Right lobe of liver (tissue), 6 donors: ENCODE results near the gene RAET1G. TPM values are rescaled to one million over a fixed set of nuclear protein-coding genes. Genes with fewer than 3 reads are reported as not detected.
"Not testable (repeated sequence)": the region's sequence is repeated elsewhere in the genome, so short reads cannot be mapped to it uniquely, and the experiment has no call there.

Experiments
- ATAC-seq, 4 donors: fragments of 200-7000 bp; cut with Tn5 transposase; one replicate each; pipeline ENCODE4 v1.9.1; 2020; ENCODE audit warnings: mild to moderate bottlenecking in 4 of 4, moderate library complexity in 4 of 4
- DNase-seq, 3 donors: peaks; one replicate each; pipeline ENCODE4 v3.0.0-alpha.2; 2020
- H3K27ac ChIP-seq, 3 donors: fragments of 200-600 bp; one replicate each; pipeline ENCODE4 v1.8.0; 2022
- H3K27me3 ChIP-seq, 2 donors: fragments of 200-600 bp; one replicate each; pipeline ENCODE4 v1.8.0; 2022
- H3K36me3 ChIP-seq, 4 donors: fragments of 200-600 bp; sonication (generic) in 1 of 4; one replicate each; pipeline versions ENCODE4 v1.5.1 to v1.8.0; 2017 to 2022; ENCODE audit warnings: control low read depth in 1 of 4
- H3K4me1 ChIP-seq, 4 donors: fragments of 200-600 bp; sonication (generic) in 1 of 4; one replicate each; pipeline versions ENCODE4 v1.5.1 to v1.8.0; 2017 to 2022; ENCODE audit warnings: control low read depth in 1 of 4
- H3K4me3 ChIP-seq, 3 donors: fragments of 200-600 bp; one replicate each; pipeline ENCODE4 v1.8.0; 2022
- H3K9me3 ChIP-seq, 4 donors: fragments of 200-600 bp; sonication (generic) in 1 of 4; one replicate each; pipeline versions ENCODE4 v1.5.1 to v1.8.0; 2017 to 2022; ENCODE audit warnings: control low read depth in 1 of 4
- CTCF ChIP-seq, 4 donors: fragments of 200-600 bp in 3 of 4; fragments of 450-650 bp in 1 of 4; IDR thresholded peaks; one replicate each; pipeline versions ENCODE4 v1.5.1 to v1.8.0; 2016 to 2022; ENCODE audit warnings: antibody characterized with exemption in 4 of 4, mild to moderate bottlenecking in 2 of 4
- POLR2A ChIP-seq: fragments of 450-650 bp; IDR thresholded peaks from one replicate; pipeline ENCODE4 v1.6.1; 2017; ENCODE audit warnings: antibody characterized with exemption, mild to moderate bottlenecking
- WGBS: methylation state at CpG from one replicate; pipeline ENCODE4 v1.1.6; 2018; ENCODE audit warnings: low coverage, low lambda C conversion rate; ENCODE audit not compliant: insufficient coverage; ENCODE audit errors: missing lambda C conversion rate; 5-methylcytosine and 5-hydroxymethylcytosine counted together
- intact Hi-C, 2 donors: fragments of 100-400 bp; cut with DNase I; formaldehyde crosslinking; loops; one replicate each; pipeline versions ENCODE4 v1.11.2 to v1.14.1; 2022
- total RNA-seq, 6 experiments: library from RNA; depleted of rRNA in 2 of 6; stranded (reverse); fragments of >200 nt in 2 of 6; fragmentation: NEBNext Ultra II Directional in 3 of 6; extraction: Animal tissue kit (Norgen Biotek cat#: 25700) in 3 of 6; gene quantifications; one replicate each; pipeline versions ENCODE4 v1.1.0 to v1.2.4, GENCODE V29; 2016 to 2023
- donor health status: DM: no; HTN: yes; CAD: no.
- donor health status: DM: no; HTN: no; CAD: no.
- donor health status: DM: no; HTN: no; CAD: no.
- donor health status: DM: no; HTN: yes; CAD: no.
- donor health status: DM: no; HTN: yes; CAD: no.

The RAET1G gene
- total RNA-seq, 6 experiments from 2014 or later = not detected

- H3K36me3 ChIP-seq = no peaks in the 10 kb centered on the region
- no peak overlapping the region for H3K27ac ChIP-seq
- DNase-seq (peak in 1 of 3 donors; percentile 35), ATAC-seq (peak; percentile 29 to 39 (median 31))
- WGBS = 21% methylated on average over 6 of the region's 34 CpGs
- intact Hi-C loops = loop anchor here in 1 of 2 donors (5.0 kb wide), 1 partner anchor 83 kb away; no protein-coding TSS in a partner anchor
- TF ChIP-seq CTCF (IDR thresholded peaks at IDR 0.05) (no peak), POLR2A (no peak)
- H3K9me3 ChIP-seq = no peaks in the 10 kb centered on the region
- peaks cover 0 to 5% (median 0%) of the 10 kb centered on the region in 4 donors for H3K4me1 ChIP-seq
- peaks cover 0 to 4% of the 10 kb centered on the region in 2 donors for H3K27me3 ChIP-seq
- peak overlapping the region; percentile 44 to 60 (median 56) for H3K4me3 ChIP-seq
Measured at GRCh38 chr6:149925253-149925973, 2.5 kb upstream of the RAET1G start.

GRCh38 chr6:149924933-149925252, 2.0 kb upstream of the RAET1G start:
- intact Hi-C loops = loop anchor here (5.0 kb wide), 2 partner anchors 83 to 88 kb away; no protein-coding TSS in a partner anchor
- whole genome bisulfite sequencing = 48% methylated on average over 3 of the region's 4 CpGs
- no peak for ATAC-seq

GRCh38 chr6:149924206-149924932, 1.4 kb upstream of the RAET1G start:
- H3K9me3 ChIP-seq = no peaks in the 10 kb centered on the region
- H3K27me3 ChIP-seq = peaks cover 0 to 4% of the 10 kb centered on the region in 2 donors
- DNase-seq = no peak
- no peak overlapping the region for H3K4me3 ChIP-seq
- peaks cover 0 to 5% (median 0%) of the 10 kb centered on the region in 4 donors for H3K4me1 ChIP-seq
- ATAC-seq = no peak
- TF ChIP-seq POLR2A (no peak), CTCF (IDR thresholded peaks at IDR 0.05) (no peak)
- no peaks in the 10 kb centered on the region for H3K36me3 ChIP-seq
- 96% methylated on average over 5 of the region's 9 CpGs for WGBS
- intact Hi-C loops = loop anchor here in 1 of 2 donors (5.0 kb wide), 1 partner anchor 87 kb away; no protein-coding TSS in a partner anchor
- no peak overlapping the region for H3K27ac ChIP-seq

More at GRCh38 chr6:149924933-149925252, 2.0 kb upstream of the RAET1G start:
- H3K27me3 ChIP-seq = peaks cover 0 to 4% of the 10 kb centered on the region in 2 donors
- no peak overlapping the region for H3K4me3 ChIP-seq
- H3K27ac ChIP-seq = no peak overlapping the region
- H3K36me3 ChIP-seq = no peaks in the 10 kb centered on the region
- DNase-seq = no peak
- H3K4me1 ChIP-seq = peaks cover 0 to 5% (median 0%) of the 10 kb centered on the region in 4 donors
- no peak for TF ChIP-seq POLR2A
- H3K9me3 ChIP-seq = no peaks in the 10 kb centered on the region

- ATAC-seq = no peak
Measured at GRCh38 chr6:149923327-149923986, 536 bp upstream of the RAET1G start.

GRCh38 chr6:149922091-149922490, 830 bp downstream of the RAET1G start:
- ATAC-seq = not testable (repeated sequence)
- WGBS = 62% methylated on average over 4 of the region's 5 CpGs

More at GRCh38 chr6:149923327-149923986, 536 bp upstream of the RAET1G start:
- no peaks in the 10 kb centered on the region for H3K36me3 ChIP-seq
- WGBS = 30% methylated on average over 33 of the region's 33 CpGs
- H3K9me3 ChIP-seq = no peaks in the 10 kb centered on the region
- intact Hi-C loops = loop anchor here in 1 of 2 donors (5.0 kb wide), 1 partner anchor 86 kb away; no protein-coding TSS in a partner anchor
- no peak for DNase-seq
- H3K4me3 ChIP-seq = peak overlapping the region; percentile 23 to 50 (median 44)
- H3K4me1 ChIP-seq = peaks cover 0 to 5% (median 0%) of the 10 kb centered on the region in 4 donors
- TF ChIP-seq CTCF (IDR thresholded peaks at IDR 0.05) (no peak), POLR2A (no peak)
- H3K27ac ChIP-seq = no peak overlapping the region
- H3K27me3 ChIP-seq = no peaks in the 10 kb centered on the region

More at GRCh38 chr6:149922091-149922490, 830 bp downstream of the RAET1G start:
- H3K9me3 ChIP-seq, H3K27ac ChIP-seq, DNase-seq, H3K27me3 ChIP-seq, H3K4me3 ChIP-seq, H3K36me3 ChIP-seq, H3K4me1 ChIP-seq: not testable (repeated sequence)
- intact Hi-C loops = loop anchor here in 1 of 2 donors (5.0 kb wide), 1 partner anchor 85 kb away; no protein-coding TSS in a partner anchor
